GM19397 (cell line): ENCODE results near the gene CNNM1.
A peak's percentile ranks its signal among the peaks of the same experiment; 100 is the strongest.

Experiments
- ATAC-seq: cut with Tn5 transposase; IDR thresholded peaks from one replicate; pipeline ENCODE4 v1.9.1; 2021; ENCODE audit warnings: mild to moderate bottlenecking, moderate library complexity; ENCODE audit not compliant: unreplicated experiment

The CNNM1 gene

GRCh38 chr10:99411546-99411945 is 82.4 kb downstream of the CNNM1 start:
- no peak for ATAC-seq

GRCh38 chr10:99412099-99412498 is 82.9 kb downstream of the CNNM1 start:
- ATAC-seq, result no peak

GRCh38 chr10:99418910-99419624 is 89.9 kb downstream of the CNNM1 start:
- no peak for ATAC-seq

- ATAC-seq, result no peak
Observed at GRCh38 chr10:99419688-99420087, 90.5 kb downstream of the CNNM1 start.

- no peak for ATAC-seq
Observed at GRCh38 chr10:99421233-99421739, 92.1 kb downstream of the CNNM1 start.

- no peak for ATAC-seq
Observed at GRCh38 chr10:99422529-99423096, 93.5 kb downstream of the CNNM1 start.

GRCh38 chr10:99424656-99425055 is 95.5 kb downstream of the CNNM1 start:
- no peak for ATAC-seq

- ATAC-seq, result no peak
Observed at GRCh38 chr10:99425204-99425603, 96.0 kb downstream of the CNNM1 start.

- ATAC-seq, result no peak
Observed at GRCh38 chr10:99426689-99427088, 97.5 kb downstream of the CNNM1 start.

- ATAC-seq, result no peak
Observed at GRCh38 chr10:99427566-99428190, 98.5 kb downstream of the CNNM1 start.

GRCh38 chr10:99429517-99430095 is 100.5 kb downstream of the CNNM1 start:
- ATAC-seq, result no peak

- ATAC-seq, result peak; percentile 18
Observed at GRCh38 chr10:99430116-99430450, 100.9 kb downstream of the CNNM1 start.

GRCh38 chr10:99430451-99431189 is 101.5 kb downstream of the CNNM1 start, which contains the start of gene GOT1:
TSS of gene GOT1 (minus strand) at chr10:99430624. CDS start at chr10:99430565, 59 bp downstream.
- ATAC-seq, result peak; percentile 97

GRCh38 chr10:99431190-99431760 is 102.1 kb downstream of the CNNM1 start:
- no peak for ATAC-seq

- no peak for ATAC-seq
Observed at GRCh38 chr10:99432047-99432446, 102.9 kb downstream of the CNNM1 start.

GRCh38 chr10:99432881-99433280 is 103.7 kb downstream of the CNNM1 start:
- ATAC-seq, result no peak

GRCh38 chr10:99433378-99434020 is 104.3 kb downstream of the CNNM1 start:
- no peak for ATAC-seq

GRCh38 chr10:99435986-99436638 is 107.0 kb downstream of the CNNM1 start:
- no peak for ATAC-seq

GRCh38 chr10:99438890-99439289 is 109.7 kb downstream of the CNNM1 start:
- no peak for ATAC-seq

- no peak for ATAC-seq
Observed at GRCh38 chr10:99442394-99442793, 113.2 kb downstream of the CNNM1 start.
